GM21515 (cell line): Measurements from ENCODE around the gene TPX2.

Experiments used
- ATAC-seq: cut with Tn5 transposase; IDR thresholded peaks from one replicate; pipeline ENCODE4 v1.9.1; 2021; ENCODE audit not compliant: unreplicated experiment

TPX2 gene

DNA sequence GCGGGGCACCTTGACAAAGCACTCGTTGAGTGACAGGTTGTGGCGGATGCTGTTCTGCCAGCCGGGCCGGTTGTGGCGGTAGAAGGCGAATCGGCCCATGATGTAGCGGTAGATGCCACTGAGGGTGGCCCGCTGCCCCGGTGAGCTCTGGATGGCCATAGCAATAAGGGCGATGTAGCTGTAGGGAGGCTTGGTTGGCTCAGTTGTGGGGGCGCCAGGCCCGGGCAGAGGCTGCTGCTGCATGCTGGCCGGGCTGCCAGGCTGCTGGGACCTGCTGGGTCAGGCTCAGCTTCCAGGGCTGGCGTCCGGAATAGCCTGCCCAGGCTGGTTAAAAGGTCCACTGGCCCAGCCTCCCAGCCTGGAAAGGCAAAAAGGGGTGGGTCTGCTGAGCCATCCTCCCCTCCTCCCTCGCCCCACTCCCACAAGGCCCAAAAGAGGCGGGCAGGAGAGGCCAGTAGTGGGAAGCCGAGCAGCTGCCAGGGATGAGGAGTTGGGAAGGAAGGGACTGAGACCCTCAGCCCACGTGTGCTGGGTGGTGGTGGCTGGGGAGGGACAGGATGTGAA is 106.3 kb downstream of the TPX2 start, which contains the start of gene FOXS1:
Gene FOXS1, minus strand, starts transcription at position 305 of the 564 bp plus-strand sequence. Its CDS starts 62 bp downstream, at position 243.
- no peak for ATAC-seq

DNA sequence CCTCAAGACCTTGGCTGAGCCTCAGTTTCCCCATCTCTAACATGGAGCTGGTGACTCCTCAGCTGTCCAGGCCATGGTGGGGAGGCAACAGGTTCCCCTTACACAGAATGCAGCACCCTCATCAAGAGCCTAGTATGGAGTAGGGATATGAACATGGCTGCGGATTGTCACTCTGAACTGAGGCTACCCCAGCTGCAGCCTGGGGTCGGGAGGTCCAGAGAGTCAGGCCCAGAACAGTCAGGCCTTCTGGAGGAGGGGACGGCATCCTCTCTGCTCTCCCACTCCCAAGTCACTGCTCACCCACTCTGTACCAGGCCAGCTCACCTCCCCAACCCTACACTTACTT is 107.7 kb downstream of the TPX2 start:
- no peak for ATAC-seq

DNA sequence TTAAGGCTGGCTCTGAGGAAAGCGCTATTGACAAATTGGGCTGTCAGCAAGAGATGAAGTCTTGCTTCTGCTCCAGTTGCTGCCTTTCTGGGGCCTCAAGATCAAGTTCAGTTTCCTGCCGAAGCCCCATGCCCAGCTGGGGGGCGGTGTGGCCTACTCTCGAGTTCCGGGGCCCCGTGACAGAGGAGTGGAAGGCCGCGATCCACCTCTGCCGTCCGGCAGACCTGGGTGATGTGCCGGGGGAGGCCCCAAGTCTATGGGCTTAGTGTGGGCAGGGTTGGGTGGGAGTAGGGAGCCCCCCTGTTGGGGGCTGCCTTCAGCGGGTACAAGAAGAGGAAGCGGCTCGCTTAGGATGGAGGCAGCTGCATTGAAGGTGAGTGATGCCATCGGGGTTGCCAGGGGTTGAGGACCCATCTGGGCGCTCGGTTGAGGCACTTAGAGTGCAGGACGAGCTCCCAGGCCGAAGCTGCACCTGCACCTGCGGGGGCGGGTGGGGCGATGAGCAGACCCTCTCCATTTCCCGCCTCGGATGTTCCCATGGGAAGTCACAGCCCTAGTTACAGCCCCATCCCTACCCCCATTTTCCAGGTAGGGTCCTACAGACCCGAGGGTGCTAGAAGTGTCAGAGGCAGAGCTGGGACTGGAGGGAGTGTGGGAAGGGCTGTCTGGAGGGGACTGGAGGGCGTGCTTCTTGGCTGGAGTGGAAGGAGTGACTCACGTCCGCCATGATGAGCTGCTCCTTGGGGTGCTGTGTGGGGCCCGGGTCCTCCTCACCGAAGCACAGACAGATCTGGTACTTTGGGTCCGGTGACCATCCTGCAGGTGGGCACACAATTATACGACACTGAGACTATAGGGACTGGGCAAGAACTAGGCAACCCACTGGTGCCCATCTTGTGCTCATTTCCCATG is 109.3 kb downstream of the TPX2 start:
- ATAC-seq, result no peak

DNA sequence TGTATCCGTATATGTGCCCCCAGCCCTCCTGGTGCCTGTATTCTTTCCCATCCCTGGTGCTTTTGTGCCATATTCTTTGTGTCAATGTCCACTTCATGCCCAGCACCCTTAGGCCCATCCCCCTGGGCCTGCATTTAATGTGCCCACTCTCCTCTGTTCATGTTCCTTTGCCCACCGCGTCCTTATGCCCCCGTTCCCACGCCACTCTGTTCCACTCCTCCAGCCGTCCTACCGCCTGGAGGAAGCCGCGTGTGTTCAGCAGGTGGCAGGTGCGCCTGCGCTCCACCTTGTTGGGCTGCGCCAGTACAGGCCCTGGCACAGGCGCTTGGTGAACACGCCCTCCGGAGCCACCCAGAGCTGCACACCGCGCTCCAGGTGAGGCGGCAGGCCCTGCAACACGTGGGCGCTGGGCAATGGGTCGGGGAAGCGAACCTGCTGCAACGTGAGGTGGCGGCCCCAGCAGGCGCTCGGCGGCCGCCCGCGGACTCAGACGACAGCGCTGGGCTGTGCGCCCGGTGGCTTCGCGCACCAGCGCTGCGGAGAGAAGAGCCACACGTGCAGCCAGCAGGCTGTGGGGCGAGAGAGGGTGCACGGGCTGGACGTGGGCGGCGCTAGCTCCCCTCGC is 110.3 kb downstream of the TPX2 start:
- ATAC-seq, result no peak
